ENCODE measurements around the gene NARS2. TPM values are rescaled to one million over a fixed set of nuclear protein-coding genes. Genes with fewer than 3 reads are reported as not detected.

NARS2 gene
- total and polyA plus RNA-seq, 10 of the 15 experiments (the other 5 are each of a cell fraction or from before 2014, with no cell fraction given), result 22.2 to 45.3 (median 36.3) TPM

DNA sequence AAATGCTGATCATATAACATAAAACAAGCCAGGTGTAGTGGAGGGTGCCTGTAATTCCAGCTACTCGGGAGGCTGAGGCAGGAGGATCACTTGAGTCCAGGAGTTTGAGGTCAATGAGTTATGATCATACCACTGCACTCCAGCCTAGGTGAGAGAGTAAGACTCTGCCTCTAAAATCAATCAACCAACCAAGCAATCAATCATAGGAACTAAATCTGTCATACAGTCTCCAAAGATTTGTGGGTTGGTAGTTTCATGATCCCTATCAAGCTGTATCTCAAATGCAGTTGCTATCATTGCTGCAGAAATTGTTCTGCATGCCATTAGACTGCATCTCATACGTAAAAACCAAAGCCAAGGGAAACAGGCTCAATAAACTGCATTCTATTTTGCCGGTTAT is 33.1 kb downstream of the NARS2 start:
- intact Hi-C loops (cut with micrococcal nuclease; ENCODE audit: unreplicated experiment) (no loop called here), in situ Hi-C loops (cut with MboI) (no loop called here)
- Histone ChIP-seq H3K36me3 (ENCODE audit: control insufficient read depth in 2 of 2, insufficient read depth in 2 of 2, low read length in 1 of 2) (peaks cover 0 to 12% of the 10 kb centered on the region in 2 experiments; a peak in 1 of 4 replicates), H4K20me1 (ENCODE audit: control insufficient read depth, insufficient read depth) (no peaks in the 10 kb centered on the region), H3K4me2 (ENCODE audit: control insufficient read depth, insufficient read depth) (no peak overlapping the region; the same call in 1 of the 2 replicates), H3K9me3 (replicated peaks; ENCODE audit: control insufficient read depth, insufficient read depth, low read length) (no peaks in the 10 kb centered on the region), H3K27ac (ENCODE audit: control insufficient read depth, insufficient read depth) (no peak overlapping the region), H3K79me2 (ENCODE audit: control insufficient read depth, insufficient read depth, low read length) (no peaks in the 10 kb centered on the region), H3K9ac (ENCODE audit: control insufficient read depth, insufficient read depth, low read length) (no peak overlapping the region), H3K27me3 (replicated peaks in 1 of 2; ENCODE audit: control insufficient read depth in 2 of 2, insufficient read depth in 2 of 2, low read length in 1 of 2) (no peaks in the 10 kb centered on the region), H3K4me1 (ENCODE audit: control insufficient read depth, insufficient read depth, low read length) (peaks cover 12% of the 10 kb centered on the region), H3K4me3 (no peak overlapping the region), H2AFZ (ENCODE audit: control insufficient read depth, low read depth, low read length) (no peak overlapping the region)
- WGBS (ENCODE audit: insufficient coverage, insufficient replicate concordance, low lambda C conversion rate, missing lambda C conversion rate), result 98% methylated on average over 3 of the region's 3 CpGs
- BruUV-seq (replicated peaks), result no TSS peak
- ChIA-PET CTCF (interaction anchor here (0.7 to 1.0 kb wide), 3 partner anchors 11 to 23 kb away, joined by 3 to 6 read pairs (median 4); no protein-coding TSS in a partner anchor), SMC1A (ENCODE audit: uncharacterized antibody, unreplicated experiment) (interaction anchor here (0.6 to 1.7 kb wide), 8 partner anchors 9 to 316 kb away, joined by 3 to 8 read pairs (median 4); no protein-coding TSS in a partner anchor), RAD21 (ENCODE audit: unreplicated experiment) (interaction anchor here (0.7 kb wide), 1 partner anchor 9 kb away, joined by 3 read pairs; no protein-coding TSS in a partner anchor), POLR2A (interaction anchor here (0.9 to 1.7 kb wide), 2 partner anchors 9 to 106 kb away, joined by 4 to 8 read pairs; no protein-coding TSS in a partner anchor)
- FAIRE-seq (no peak), DNase-seq (ENCODE audit: low read depth, low spot score) (no peak), ATAC-seq (no peak)
- TF ChIP-seq ZNF274 (IDR thresholded peaks at IDR 0.05; ENCODE audit: insufficient read depth, insufficient read length) (no peak), SMAD1 (IDR thresholded peaks at IDR 0.05; ENCODE audit: low read depth, partially characterized antibody) (no peak), ZSCAN29 (IDR thresholded peaks at IDR 0.05) (no peak), ZNF207 (IDR thresholded peaks at IDR 0.05; ENCODE audit: borderline replicate concordance) (no peak), RFX5 (IDR thresholded peaks at IDR 0.05; ENCODE audit: low read depth, low read length) (no peak), EED (IDR thresholded peaks at IDR 0.05; ENCODE audit: low read depth) (no peak), RELA (IDR thresholded peaks at IDR 0.05; ENCODE audit: borderline replicate concordance, partially characterized antibody) (no peak)
- TF ChIP-seq, protein P1, sequence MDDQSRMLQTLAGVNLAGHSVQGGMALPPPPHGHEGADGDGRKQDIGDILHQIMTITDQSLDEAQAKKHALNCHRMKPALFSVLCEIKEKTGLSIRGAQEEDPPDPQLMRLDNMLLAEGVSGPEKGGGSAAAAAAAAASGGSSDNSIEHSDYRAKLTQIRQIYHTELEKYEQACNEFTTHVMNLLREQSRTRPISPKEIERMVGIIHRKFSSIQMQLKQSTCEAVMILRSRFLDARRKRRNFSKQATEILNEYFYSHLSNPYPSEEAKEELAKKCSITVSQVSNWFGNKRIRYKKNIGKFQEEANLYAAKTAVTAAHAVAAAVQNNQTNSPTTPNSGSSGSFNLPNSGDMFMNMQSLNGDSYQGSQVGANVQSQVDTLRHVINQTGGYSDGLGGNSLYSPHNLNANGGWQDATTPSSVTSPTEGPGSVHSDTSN (IDR thresholded peaks at IDR 0.05; ENCODE audit: insufficient replicate concordance, low read depth, low read length), result peak; percentile 25
- TF ChIP-seq, protein P2, sequence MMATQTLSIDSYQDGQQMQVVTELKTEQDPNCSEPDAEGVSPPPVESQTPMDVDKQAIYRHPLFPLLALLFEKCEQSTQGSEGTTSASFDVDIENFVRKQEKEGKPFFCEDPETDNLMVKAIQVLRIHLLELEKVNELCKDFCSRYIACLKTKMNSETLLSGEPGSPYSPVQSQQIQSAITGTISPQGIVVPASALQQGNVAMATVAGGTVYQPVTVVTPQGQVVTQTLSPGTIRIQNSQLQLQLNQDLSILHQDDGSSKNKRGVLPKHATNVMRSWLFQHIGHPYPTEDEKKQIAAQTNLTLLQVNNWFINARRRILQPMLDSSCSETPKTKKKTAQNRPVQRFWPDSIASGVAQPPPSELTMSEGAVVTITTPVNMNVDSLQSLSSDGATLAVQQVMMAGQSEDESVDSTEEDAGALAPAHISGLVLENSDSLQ (IDR thresholded peaks at IDR 0.05), result peak; percentile 58; the same call in 1 of the 2 replicates
